GM20000 (cell line): ENCODE measurements around the gene SBF2.
"Not testable (repeated sequence)": the region's sequence is repeated elsewhere in the genome, so short reads cannot be mapped to it uniquely, and the experiment has no call there.

Source experiments
- DNase-seq: peaks from one replicate; pipeline ENCODE4 v3.0.0; 2012; ENCODE audit warnings: low spot score
- CTCF ChIP-seq: IDR thresholded peaks from 2 replicates; pipeline ENCODE4 v1.5.1; 2012; ENCODE audit warnings: mild to moderate bottlenecking, control low read depth; ENCODE audit errors: extremely low read depth, missing control alignments

SBF2 gene

DNA sequence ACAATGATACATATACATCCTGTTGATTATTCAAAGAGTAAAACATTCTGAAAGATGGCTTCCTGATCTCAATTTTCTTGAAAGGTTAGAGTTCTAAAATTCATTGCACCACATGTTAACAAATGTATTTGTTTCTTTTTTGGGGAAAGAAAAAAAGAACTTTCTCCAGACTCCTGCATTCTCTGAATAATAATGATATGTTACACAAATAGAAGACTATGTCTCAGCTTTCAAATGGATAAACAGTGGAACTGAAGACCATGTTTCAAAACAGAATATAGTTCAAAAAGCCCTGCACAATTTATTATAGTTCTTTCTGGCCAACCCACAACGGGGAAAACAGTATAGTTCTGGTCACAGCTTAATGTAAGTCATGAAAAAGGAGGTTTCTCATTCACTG is 277.0 kb downstream of the SBF2 start:
- no peak for DNase-seq
- TF ChIP-seq CTCF = no peak

DNA sequence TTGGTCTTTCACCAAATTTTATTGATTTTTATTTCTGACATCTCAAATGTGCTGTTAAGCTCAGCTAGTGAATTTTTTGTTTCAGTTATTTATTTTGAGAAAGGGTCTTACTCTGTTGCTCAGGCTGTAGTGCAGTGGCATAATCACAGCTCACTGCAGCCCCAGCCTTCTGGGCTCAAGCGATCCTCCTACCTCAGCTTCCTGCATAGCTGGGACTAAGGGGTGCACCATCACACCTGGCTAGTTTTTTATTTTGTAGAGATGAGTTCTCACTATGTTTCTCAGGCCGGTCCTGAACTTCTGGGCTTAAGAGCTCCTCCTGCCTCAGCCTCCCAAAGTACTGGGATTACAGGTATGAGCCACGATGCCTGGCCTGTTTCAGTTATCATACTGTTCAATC is 282.0 kb downstream of the SBF2 start:
- no peak for TF ChIP-seq CTCF

DNA sequence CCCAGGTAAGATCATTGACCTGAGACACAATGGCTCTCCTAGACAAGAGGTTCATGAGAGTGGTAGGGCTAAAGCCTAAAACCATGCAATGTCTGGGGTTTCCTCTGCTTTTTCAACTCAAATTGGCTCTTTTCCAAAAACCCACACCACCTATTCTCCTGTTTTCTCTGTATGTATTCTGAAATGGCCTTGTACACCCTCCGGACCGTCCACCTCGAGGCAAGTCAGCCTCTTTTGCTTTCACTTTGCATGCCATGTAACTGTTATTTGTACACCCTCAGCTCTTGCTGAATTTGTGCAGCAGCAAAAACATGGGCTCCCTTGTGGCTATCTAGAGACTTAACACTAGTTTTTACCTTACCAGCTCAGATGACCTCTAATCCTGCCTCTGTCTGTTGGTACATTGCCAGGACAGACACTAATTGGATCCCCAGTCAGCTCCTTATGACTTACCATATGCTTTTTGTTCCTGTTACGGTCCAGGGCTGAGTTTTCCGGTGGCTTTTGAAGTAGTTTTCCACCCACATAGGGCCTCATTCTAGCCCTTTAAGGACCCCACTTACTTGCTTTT is 288.0 kb downstream of the SBF2 start:
- no peak for TF ChIP-seq CTCF
- DNase-seq = no peak

More for the DNA sequence above, 282.0 kb downstream of the SBF2 start:
- no peak for DNase-seq

DNA sequence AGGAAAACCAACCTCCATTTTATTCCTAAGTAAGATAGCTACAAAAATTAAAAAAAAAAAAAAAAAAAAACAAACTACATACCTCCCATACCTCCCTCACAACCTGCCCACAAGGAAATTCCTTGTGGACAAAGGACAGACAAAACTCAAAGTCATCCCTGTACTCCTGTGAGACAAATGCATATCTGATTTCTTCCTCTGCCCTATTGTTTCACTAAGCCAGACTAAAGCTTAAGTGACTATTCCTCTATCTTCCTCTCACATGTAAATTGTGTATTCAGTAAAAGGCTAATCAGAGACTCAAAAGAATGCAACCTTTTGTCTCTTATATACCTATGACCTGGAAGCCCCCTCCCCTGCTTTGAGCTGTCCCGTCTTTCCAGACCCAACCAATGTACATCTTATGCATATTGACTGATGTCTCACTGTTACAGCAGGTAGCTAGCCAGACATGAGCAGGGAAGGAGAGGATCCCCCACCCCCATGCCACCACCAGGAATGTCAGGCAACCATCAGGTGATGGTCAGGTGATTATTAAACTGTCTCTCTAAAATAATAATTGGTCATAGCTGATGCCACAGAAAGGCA is 289.4 kb downstream of the SBF2 start:
- no peak for DNase-seq
- no peak for TF ChIP-seq CTCF

- no peak for TF ChIP-seq CTCF
- DNase-seq = no peak
These were observed 291.8 kb downstream of the SBF2 start for GRCh38 chr11:10002221-10002620.

DNA sequence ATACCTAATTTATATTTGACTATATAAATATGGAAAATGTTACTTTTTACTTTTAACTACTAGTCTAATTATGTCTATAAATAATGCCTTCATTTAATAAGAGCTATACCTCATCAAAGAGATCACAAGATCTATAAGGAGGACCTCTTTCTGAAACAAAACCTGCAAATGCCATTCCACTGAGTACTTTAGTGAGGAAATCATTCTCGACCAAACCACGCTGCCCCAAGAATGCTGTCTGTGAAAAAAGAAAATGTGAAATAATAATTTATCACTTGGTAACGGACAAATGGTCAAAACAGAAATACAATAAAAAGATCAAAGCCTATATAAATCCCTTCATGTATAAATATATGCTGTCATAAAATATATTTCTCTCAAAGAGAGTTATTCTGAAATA is 301.7 kb downstream of the SBF2 start:
- DNase-seq = no peak
- TF ChIP-seq CTCF = no peak

GRCh38 chr11:9990221-9990973 is 303.6 kb downstream of the SBF2 start:
- DNase-seq = no peak
- no peak for TF ChIP-seq CTCF

DNA sequence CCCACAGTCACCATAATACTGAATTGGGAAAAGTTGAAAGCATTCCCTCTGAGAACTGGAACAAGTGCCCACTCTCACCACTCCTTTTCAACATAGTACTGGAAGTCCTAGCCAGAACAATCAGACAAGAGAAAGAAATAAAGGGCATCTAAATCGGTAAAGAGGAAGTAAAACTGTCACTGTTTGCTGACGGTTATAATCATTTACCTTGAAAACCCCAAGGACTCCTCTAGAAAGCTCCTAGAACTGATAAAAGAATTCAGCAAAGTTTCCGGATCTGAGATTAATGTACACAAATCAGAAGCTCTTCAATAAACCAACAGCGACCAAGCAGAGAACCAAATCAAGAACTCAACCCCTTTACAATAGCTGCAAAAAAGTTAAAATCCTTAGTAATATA is 306.7 kb downstream of the SBF2 start:
- DNase-seq = not testable (repeated sequence)
